Keratinocyte (primary cell): Measurements from ENCODE around the gene JSRP1. TPM values are rescaled to one million over a fixed set of nuclear protein-coding genes. Genes with fewer than 3 reads are reported as not detected.

Experiments
- DNase-seq: peaks from one replicate; pipeline ENCODE4 v3.0.0-alpha.2; 2011; ENCODE audit warnings: low read depth, missing footprints, low spot score
- FAIRE-seq: peaks from 2 replicates; lab custom pipeline; 2011; peaks lifted over from hg19 to GRCh38; lab: Jason Lieb, UNC
- H2AFZ ChIP-seq: 2 replicates; pipeline ENCODE4 v1.6.0; 2012; ENCODE audit warnings: low read length, control low read depth, inconsistent platforms; ENCODE audit not compliant: control insufficient read depth
- H3K27ac ChIP-seq: 2 replicates; pipeline ENCODE4 v1.5.1; 2011; ENCODE audit warnings: low read length; ENCODE audit not compliant: control insufficient read depth, insufficient read depth
- H3K27me3 ChIP-seq: 3 replicates; pipeline ENCODE4 v1.6.0; 2011; ENCODE audit warnings: low read length; ENCODE audit not compliant: control insufficient read depth, insufficient read depth; ENCODE audit errors: extremely low read depth
- H3K36me3 ChIP-seq, 2 experiments: 2 replicates in 1 of 2; 3 replicates in 1 of 2; pipeline ENCODE4 v1.5.1; 2011; ENCODE audit warnings: low read length in 2 of 2, mild to moderate bottlenecking in 1 of 2; ENCODE audit not compliant: control insufficient read depth in 2 of 2, insufficient read depth in 2 of 2; ENCODE audit errors: extremely low read depth in 1 of 2
- H3K4me1 ChIP-seq: 3 replicates; pipeline ENCODE4 v1.5.1; 2011; ENCODE audit warnings: low read length; ENCODE audit not compliant: control insufficient read depth, insufficient read depth; ENCODE audit errors: extremely low read depth
- H3K4me2 ChIP-seq: 3 replicates; pipeline ENCODE4 v1.6.0; 2011; ENCODE audit warnings: low read depth, low read length; ENCODE audit not compliant: control insufficient read depth, insufficient read depth; ENCODE audit errors: extremely low read depth
- H3K4me3 ChIP-seq, 3 experiments: fragments of 200-600 bp in 1 of 3; sonication (generic) in 1 of 3; 2 replicates in 2 of 3; 3 replicates in 1 of 3; pipeline ENCODE4 v1.5.1; 2011 to 2016; ENCODE audit warnings: low read length in 3 of 3, mild to moderate bottlenecking in 3 of 3, control low read depth in 2 of 3, inconsistent platforms in 1 of 3, low read depth in 1 of 3, mixed read lengths in 1 of 3, mixed run types in 1 of 3, moderate library complexity in 1 of 3; ENCODE audit not compliant: control insufficient read depth in 2 of 3, insufficient read depth in 2 of 3; ENCODE audit errors: extremely low read depth in 1 of 3
- H3K79me2 ChIP-seq: 2 replicates; pipeline ENCODE4 v1.6.0; 2012; ENCODE audit warnings: low read length; ENCODE audit not compliant: control insufficient read depth, insufficient read depth
- H3K9ac ChIP-seq: 3 replicates; pipeline ENCODE4 v1.6.0; 2011; ENCODE audit warnings: low read length; ENCODE audit not compliant: control insufficient read depth, insufficient read depth; ENCODE audit errors: extremely low read depth
- H3K9me1 ChIP-seq: 3 replicates; pipeline ENCODE4 v1.6.0; 2011; ENCODE audit warnings: low read length; ENCODE audit not compliant: control insufficient read depth, insufficient read depth; ENCODE audit errors: extremely low read depth
- H3K9me3 ChIP-seq: 2 replicates; pipeline ENCODE4 v1.5.1; 2012; ENCODE audit warnings: low read depth, low read length; ENCODE audit not compliant: control insufficient read depth
- H4K20me1 ChIP-seq: 3 replicates; pipeline ENCODE4 v1.6.0; 2011; ENCODE audit warnings: low read length; ENCODE audit not compliant: control insufficient read depth, insufficient read depth; ENCODE audit errors: extremely low read depth
- CTCF ChIP-seq, 3 experiments: IDR thresholded peaks in 1 of 3; conservative IDR thresholded peaks in 1 of 3; optimal IDR thresholded peaks in 1 of 3; 2 replicates in 2 of 3; 3 replicates in 1 of 3; pipeline versions ENCODE3 to v1.5.1; 2011; ENCODE audit warnings: low read length in 3 of 3, mild to moderate bottlenecking in 3 of 3, moderate library complexity in 2 of 3, control low read depth in 1 of 3, inconsistent platforms in 1 of 3; ENCODE audit not compliant: insufficient read depth in 2 of 3; ENCODE audit errors: extremely low read depth in 1 of 3
- EZH2 ChIP-seq: IDR thresholded peaks from one replicate; pipeline ENCODE4 v1.6.1; 2012; ENCODE audit warnings: inconsistent platforms, mild to moderate bottlenecking, low read length, moderate library complexity
- dilution Hi-C: fragments of 300-500 bp; cut with MboI; formaldehyde crosslinking; loops from one replicate; pipeline ENCODE4 v1.7.0; 2020; ENCODE audit warnings: low sequenced_read_pairs; ENCODE audit not compliant: extremely low pct_ligation_motif_present
- polyA plus RNA-seq, 5 experiments: library from polyadenylated mRNA; depleted of rRNA in 3 of 5; stranded (reverse) in 3 of 5; stranded (forward) in 1 of 5; unstranded in 1 of 5; fragments of >200 nt; gene quantifications; 1 replicate in 1 of 5; 2 replicates in 3 of 5; 3 replicates in 1 of 5; pipeline versions ENCODE4 v1.2.1 to v1.2.3, GENCODE V29; 2011 to 2012; ENCODE audit warnings: missing spikeins in 2 of 5, low read depth in 1 of 5, low replicate concordance in 1 of 5

Gene JSRP1
- polyA plus RNA-seq, 1 donor (not counting 4 experiments of a cell fraction or from before 2014, with no cell fraction given): not detected

- no peak for FAIRE-seq
- no peak overlapping the region for H2AFZ ChIP-seq
Measured at GRCh38 chr19:2255112-2255845, 938 bp downstream of the JSRP1 start.

GRCh38 chr19:2254064-2254872 is 1.9 kb downstream of the JSRP1 start:
- H3K27me3 ChIP-seq: peaks cover 49% of the 10 kb centered on the region
- no peak overlapping the region for H3K4me3 ChIP-seq
- no peaks in the 10 kb centered on the region for H3K36me3 ChIP-seq
- DNase-seq: no peak
- no peak overlapping the region for H3K27ac ChIP-seq
- H2AFZ ChIP-seq: no peak overlapping the region
- H4K20me1 ChIP-seq: peaks cover 3% of the 10 kb centered on the region
- H3K9me1 ChIP-seq: no peaks in the 10 kb centered on the region
- H3K9me3 ChIP-seq: no peaks in the 10 kb centered on the region
- no peaks in the 10 kb centered on the region for H3K79me2 ChIP-seq
- H3K4me1 ChIP-seq: no peaks in the 10 kb centered on the region
- H3K9ac ChIP-seq: no peak overlapping the region
- dilution Hi-C loops: no loop called here
- TF ChIP-seq EZH2 (no peak), CTCF (optimal IDR thresholded peaks at IDR 0.05 in 1 of 3, IDR thresholded peaks at IDR 0.05 in 1 of 3, conservative IDR thresholded peaks at IDR 0.05 in 1 of 3; ENCODE audit: extremely low read depth in 1 of 3, insufficient read depth in 2 of 3, low read length in 3 of 3) (no peak)
- no peak overlapping the region for H3K4me2 ChIP-seq
- FAIRE-seq: no peak

More at GRCh38 chr19:2255112-2255845, 938 bp downstream of the JSRP1 start:
- H3K4me1 ChIP-seq: no peaks in the 10 kb centered on the region
- H3K4me2 ChIP-seq: no peak overlapping the region
- no peaks in the 10 kb centered on the region for H3K79me2 ChIP-seq
- no peak overlapping the region for H3K27ac ChIP-seq
- H3K9ac ChIP-seq: no peak overlapping the region
- no peak overlapping the region for H3K4me3 ChIP-seq
- no peak for TF ChIP-seq EZH2
- no peak for TF ChIP-seq CTCF (optimal IDR thresholded peaks at IDR 0.05 in 1 of 3, IDR thresholded peaks at IDR 0.05 in 1 of 3, conservative IDR thresholded peaks at IDR 0.05 in 1 of 3; ENCODE audit: extremely low read depth in 1 of 3, insufficient read depth in 2 of 3, low read length in 3 of 3)
- H4K20me1 ChIP-seq: no peaks in the 10 kb centered on the region
- dilution Hi-C loops: no loop called here
- no peaks in the 10 kb centered on the region for H3K9me3 ChIP-seq
- no peak for DNase-seq
- no peaks in the 10 kb centered on the region for H3K36me3 ChIP-seq
- peaks cover 42% of the 10 kb centered on the region for H3K27me3 ChIP-seq
- no peaks in the 10 kb centered on the region for H3K9me1 ChIP-seq
